ENCODE measurements around the gene CHGA.

CHGA gene

DNA sequence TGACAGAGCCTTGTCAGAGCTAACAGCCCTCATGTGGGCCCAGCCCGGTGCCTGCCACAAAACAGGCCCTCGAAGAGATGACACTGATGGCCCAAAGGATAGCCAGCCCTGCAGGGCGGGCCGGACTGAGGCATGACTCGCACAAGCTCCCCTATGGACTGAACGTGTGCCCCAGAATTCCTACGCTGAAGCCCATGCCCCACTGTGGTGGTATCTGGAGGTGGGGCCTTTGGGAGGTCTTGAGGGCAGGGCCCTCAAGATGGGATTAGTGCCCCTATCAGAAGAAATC lies 38.6 kb downstream of the CHGA start:
- no peak for DNase-seq (ENCODE audit: low spot score)

DNA sequence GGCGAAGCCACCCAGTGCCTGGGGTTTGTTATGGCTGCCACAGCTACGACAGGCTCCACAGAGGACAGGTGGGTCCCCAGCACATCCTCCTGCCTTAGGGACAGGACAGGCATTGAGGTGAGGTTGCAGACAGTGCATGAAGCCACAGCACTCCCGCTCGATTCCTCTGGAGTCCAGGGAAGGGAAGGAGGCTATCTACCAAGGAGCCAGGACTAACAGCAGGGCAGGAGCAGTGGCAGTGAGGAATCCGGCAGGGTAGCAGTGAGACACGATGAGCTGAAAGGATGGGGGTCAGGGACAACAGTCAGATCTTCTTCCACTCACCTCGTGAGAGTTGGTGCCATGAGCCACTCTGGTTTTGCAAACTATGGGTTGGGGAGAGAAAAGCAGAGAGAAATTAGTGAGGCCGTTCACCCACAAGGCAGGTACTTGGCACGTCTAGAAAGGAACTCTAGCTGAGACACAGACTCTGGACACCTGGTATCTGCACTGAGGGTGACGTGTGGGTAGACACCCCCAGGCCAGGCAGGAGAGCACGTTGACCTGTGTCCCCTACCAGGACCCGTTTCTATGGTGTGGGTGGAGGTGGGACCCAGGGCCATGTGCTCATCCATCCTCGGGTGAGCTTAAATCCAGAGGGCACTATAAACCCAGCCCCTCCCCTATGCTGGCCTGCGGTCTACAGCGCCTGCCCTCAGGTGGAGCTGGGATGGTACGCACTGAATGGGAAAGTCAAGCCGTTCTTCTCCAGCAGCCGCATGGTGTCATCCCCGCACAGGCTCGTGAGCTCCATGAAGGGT lies 39.3 kb downstream of the CHGA start:
- DNase-seq (ENCODE audit: low spot score): no peak

- no peak for DNase-seq (ENCODE audit: low spot score)
These were observed 39.8 kb downstream of the CHGA start for GRCh38 chr14:92962831-92963095.

DNA sequence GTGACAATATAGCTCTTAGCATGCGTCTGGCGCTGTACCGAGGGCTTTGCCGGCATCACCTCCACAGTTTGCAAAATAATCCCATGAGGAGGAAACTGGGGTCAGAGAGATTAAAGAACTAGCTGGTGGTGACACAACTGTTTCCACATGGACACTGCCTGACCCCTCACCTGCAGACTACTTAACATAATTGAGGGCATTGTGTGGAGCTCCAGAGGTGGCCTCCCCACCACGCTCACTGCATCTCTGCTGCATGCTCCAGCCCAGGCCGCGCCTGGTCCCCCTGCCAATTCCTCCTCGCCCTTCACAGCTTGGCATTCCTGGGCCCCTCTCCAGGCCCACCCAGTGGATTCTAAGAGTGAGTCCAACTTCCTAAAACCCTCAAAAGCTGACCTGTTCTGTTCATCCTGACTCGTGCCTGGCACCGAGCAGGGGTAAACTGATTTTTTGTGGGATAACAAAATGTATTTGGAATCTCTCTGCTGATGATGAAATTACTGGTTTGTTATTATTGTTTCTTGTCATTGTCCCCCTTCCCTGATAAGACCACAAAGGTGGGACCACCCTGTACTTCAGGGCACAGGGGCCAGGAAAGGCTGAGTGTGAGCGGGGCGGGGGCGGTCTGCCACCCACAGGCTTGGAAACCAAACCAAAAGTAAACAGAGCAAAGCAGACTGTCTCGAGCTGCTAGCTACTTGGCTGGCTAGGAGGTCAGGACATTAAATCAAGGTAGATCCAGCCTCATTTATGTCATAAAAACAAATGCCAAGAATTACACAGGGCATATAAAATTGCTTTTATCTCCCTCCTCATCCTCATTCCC lies 40.6 kb downstream of the CHGA start:
- DNase-seq (ENCODE audit: low spot score): no peak

DNA sequence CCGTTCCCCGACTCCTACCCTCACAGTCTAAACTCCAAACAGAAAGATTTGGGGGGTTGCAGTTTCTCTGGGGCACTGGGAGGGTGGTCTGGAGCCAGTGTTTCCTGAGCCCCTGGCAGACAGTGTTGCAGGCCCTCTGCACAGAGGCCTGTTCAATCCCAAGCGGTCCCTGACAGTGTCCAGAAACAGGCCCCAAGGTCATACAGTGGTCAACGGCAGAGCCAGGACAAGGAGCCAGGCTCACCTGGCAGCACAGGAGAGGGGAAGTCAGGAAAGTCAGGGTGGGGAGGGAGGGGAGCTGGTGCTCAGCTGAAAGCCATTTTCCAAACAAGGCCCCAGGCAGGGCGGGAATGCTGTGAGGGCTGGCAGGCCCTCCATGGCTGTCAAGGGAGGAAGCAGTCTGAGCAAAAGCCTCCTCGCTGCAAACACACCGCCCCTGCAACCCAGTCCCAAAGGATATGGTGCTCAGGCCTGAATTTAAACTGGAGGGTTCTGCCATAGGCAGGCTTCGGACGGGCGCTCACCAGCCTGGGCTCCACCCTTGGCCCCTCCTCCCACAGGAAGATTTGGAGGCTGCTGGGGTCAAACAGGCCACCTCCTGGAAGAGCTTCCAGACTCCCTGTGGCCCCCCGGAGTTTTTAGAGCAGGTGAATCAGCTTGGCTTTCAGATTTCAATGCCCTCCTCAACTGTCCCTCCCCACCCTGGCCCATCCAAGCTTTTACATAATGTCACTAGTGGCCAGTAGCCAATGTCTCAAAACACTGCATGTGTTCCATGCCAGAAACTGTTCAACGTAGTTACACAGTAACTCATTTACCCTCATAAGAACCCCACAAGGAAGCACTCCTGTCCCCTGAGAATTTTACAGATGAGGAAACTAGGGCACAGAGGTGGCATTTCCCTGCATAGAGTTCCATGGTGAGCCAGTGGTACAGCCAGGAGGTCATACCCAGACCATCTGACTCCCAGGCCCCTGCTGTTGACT lies 41.5 kb downstream of the CHGA start:
- DNase-seq (ENCODE audit: low spot score): no peak

- no peak for DNase-seq (ENCODE audit: low spot score)
These were observed 42.3 kb downstream of the CHGA start for GRCh38 chr14:92965281-92965680.

GRCh38 chr14:92967346-92967926 lies 44.5 kb downstream of the CHGA start:
- no peak for DNase-seq (ENCODE audit: low spot score)

GRCh38 chr14:92968291-92969020 lies 45.5 kb downstream of the CHGA start:
- no peak for DNase-seq (ENCODE audit: low spot score)

DNA sequence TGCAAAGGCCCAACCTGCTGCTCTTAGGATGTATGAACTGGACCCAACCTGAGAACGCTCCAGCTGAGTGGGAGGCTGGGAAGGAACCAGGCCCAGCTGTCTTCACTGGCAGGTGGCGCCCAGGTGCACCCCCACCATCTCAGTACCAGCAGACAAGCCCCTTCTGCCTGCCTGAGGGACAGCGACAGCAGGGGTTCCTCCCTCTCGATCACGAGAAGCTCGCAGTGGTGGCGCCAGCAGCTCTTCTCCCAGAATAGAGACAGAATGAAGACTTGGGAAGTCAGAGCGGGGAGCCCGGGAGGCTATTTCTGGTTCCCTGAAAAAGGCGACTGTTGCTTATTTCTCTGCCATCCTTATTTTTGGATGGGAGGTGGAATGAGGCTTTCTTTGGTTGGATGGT lies 46.5 kb downstream of the CHGA start:
- DNase-seq (ENCODE audit: low spot score): no peak

DNA sequence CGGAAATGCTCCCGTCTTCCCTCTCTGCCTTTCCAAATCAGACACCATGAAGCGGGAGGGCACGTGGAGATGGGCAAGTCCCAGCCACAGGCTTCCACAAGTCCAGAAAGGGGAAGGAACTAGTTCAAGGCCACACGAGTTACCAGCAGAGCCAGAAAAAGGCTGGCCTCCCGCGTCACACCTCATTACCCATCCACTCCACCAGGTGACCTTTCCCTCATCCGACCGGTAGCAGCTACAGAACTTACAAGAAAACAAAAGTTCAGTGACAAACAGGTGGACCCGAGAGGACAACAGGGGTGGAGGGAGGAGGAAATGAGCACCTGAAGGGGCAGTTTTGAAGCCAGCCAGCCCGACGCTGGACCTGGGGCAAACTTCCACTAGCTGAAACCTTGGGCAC lies 46.9 kb downstream of the CHGA start:
- no peak for DNase-seq (ENCODE audit: low spot score)

- DNase-seq (ENCODE audit: low spot score): no peak
These were observed 47.3 kb downstream of the CHGA start for GRCh38 chr14:92970271-92970670.

DNA sequence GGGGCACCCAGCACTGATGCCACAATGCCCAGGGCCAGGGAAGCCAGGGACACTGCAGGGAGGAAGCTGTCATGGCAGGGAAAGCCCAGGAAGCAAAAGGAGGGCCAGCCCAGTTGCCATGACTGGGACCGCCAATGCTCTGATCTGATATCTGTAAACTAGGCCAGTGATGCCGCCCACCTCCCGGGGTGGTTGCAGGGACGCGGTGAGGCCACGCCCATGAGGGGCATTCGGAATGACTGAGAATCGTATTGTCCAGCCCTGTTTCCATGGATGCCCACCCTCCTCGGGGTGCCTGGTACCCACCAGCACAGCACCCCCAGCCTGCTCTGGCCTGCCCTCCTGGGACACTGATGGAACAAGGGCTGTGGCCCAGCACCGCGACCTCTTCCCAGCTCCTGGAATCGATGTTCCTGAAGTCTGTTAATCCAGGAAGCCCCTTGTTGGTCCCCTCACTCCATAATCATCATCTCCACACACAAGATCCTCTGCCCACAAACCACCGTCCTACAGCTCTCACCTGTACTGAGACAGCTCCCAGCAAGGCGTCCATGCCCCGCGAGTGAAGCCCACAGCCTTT lies 48.7 kb downstream of the CHGA start:
- no peak for DNase-seq (ENCODE audit: low spot score)

DNA sequence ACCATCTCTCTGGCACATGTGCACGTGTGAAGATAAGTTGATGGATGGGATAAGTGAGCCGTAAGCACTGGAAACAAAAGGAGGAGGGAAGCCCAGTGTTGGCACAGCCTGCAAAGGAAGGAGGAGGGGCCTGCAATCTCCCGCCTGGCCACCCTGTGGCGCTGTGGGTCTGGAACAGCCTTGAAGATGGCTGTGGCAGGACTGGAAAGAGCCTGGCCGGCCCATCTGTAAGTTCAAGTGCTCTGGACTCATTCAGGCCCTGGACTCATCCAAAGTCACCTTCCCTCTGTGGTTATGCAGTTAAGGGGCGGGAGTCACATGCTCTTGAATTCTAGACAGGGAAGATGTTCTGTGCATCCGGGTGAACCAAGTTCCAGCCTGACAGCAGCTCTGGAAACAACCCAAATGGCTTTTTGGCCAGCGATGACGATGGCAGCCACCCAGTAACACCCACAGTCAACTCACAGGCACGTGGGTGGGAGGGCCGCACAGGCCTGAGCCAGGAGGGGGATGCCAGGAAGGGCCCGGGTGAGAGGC lies 50.4 kb downstream of the CHGA start:
- peak; percentile 36 for DNase-seq (ENCODE audit: low spot score)

- no peak for DNase-seq (ENCODE audit: low spot score)
These were observed 50.9 kb downstream of the CHGA start for GRCh38 chr14:92973798-92974372.

GRCh38 chr14:92974541-92975345 lies 51.8 kb downstream of the CHGA start:
- no peak for DNase-seq (ENCODE audit: low spot score)

DNA sequence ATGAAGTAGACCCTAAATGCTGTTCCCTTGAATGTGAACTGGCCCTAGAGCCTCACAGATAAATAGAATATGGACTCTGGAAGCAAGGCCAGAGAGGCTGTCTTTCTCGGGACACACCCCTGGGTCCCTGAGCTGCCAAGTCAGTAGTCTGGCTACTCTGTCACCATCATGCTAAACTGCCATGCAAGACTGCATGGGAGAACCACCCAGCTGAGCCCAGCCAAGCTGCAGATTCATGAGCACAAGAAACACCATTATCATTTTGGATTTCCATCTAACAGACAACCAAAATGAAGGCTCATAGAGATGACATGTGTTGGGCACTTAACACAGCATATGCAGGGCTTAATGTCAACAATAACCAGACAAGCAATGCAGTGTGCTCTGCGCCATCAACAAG lies 53.3 kb downstream of the CHGA start:
- DNase-seq (ENCODE audit: low spot score): no peak

DNA sequence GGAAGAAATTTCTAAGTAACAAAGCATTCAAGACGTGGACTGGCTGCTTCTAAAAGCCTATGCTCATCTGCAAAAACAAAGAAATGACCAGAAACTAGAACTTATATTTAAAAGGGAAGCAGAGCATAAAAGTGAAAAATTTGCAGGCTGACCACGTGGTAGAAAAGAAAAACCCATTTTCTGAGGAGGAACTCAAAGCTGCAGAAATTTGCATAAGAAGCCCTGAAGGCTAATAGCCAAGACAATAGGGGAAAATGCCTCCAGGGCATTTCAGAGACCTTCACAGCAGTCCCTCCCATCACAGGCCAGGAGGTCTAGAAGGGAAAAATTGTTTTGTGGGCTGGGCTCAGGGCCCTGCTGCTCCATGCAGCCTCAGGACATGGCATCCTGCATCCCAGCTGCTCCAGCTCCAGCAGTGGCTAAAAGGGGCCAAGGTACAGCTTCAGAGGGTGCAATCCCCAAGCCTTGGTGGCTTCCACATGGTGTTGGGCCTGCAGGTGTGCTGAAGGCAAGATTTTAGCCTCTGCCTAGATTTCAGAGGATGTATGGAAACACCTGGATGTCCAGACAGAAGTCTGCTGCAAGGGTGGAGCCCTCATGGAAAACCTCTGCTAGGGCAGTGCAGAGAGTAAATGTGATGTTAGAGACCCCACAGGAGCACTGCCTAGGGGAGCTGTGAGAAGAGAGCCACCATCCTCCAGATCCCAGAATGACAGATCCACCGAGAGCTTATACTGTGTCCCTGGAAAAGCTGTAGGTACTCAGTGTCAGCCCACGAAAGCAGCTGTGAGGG lies 55.5 kb downstream of the CHGA start:
- no peak for DNase-seq (ENCODE audit: low spot score)

DNA sequence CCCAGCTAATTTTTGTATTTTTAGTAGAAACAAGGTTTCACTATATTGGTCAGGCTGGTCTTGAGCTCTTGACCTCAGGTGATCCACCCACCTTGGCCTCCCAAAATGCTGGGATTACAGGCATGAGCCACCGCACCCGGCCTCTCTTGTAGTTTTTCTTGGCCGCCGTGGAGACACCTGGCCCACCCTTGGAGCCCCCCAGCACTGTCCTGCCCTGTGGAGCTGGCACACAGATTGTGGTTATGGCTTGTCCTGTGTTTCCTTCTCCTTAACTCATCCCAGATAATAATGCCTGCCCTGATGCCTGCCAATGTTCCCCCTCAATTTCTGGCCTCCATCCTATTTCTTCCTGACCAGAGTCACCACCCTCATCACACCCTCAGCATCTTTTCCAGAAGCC lies 57.9 kb downstream of the CHGA start:
- DNase-seq (ENCODE audit: low spot score): no peak

- DNase-seq (ENCODE audit: low spot score): no peak
These were observed 58.8 kb downstream of the CHGA start for GRCh38 chr14:92981726-92982125.

Measured in SW480 (cell line).